Hepatocyte (in vitro differentiated cells): ENCODE data around the gene WNT8B. TPM values are rescaled to one million over a fixed set of nuclear protein-coding genes. Genes with fewer than 3 reads are reported as not detected.

Source experiments
- DNase-seq: peaks from one replicate; pipeline ENCODE4 v3.0.0-alpha.2; 2016; ENCODE audit warnings: low spot score
- H2AFZ ChIP-seq: fragments of 200-600 bp; sonication (generic); 2 replicates; pipeline ENCODE4 v1.6.0; 2016; ENCODE audit warnings: antibody characterized with exemption, mild to moderate bottlenecking
- H3K27ac ChIP-seq: fragments of 200-600 bp; sonication (generic); 2 replicates; pipeline ENCODE4 v1.5.1; 2016; ENCODE audit warnings: mild to moderate bottlenecking
- H3K27me3 ChIP-seq: fragments of 200-600 bp; sonication (generic); 2 replicates; pipeline ENCODE4 v1.6.1; 2016
- H3K36me3 ChIP-seq: fragments of 200-600 bp; sonication (generic); replicated peaks from 2 replicates; pipeline ENCODE4 v1.5.1; 2016; ENCODE audit warnings: low read depth; ENCODE audit not compliant: insufficient read depth
- H3K4me1 ChIP-seq: fragments of 200-600 bp; sonication (generic); 2 replicates; pipeline ENCODE4 v1.5.1; 2016; ENCODE audit warnings: mild to moderate bottlenecking, moderate library complexity; ENCODE audit not compliant: insufficient read depth
- H3K4me2 ChIP-seq: fragments of 200-600 bp; sonication (generic); 2 replicates; pipeline ENCODE4 v1.6.0; 2016
- H3K4me3 ChIP-seq: fragments of 200-600 bp; sonication (generic); 2 replicates; pipeline ENCODE4 v1.5.1; 2016; ENCODE audit warnings: mild to moderate bottlenecking
- H3K79me2 ChIP-seq: fragments of 200-600 bp; sonication (generic); 2 replicates; pipeline ENCODE4 v1.6.0; 2017; ENCODE audit warnings: mild to moderate bottlenecking
- H3K9me2 ChIP-seq: fragments of 200-600 bp; sonication (generic); replicated peaks from 2 replicates; pipeline ENCODE4 v1.6.0; 2017; ENCODE audit warnings: mild to moderate bottlenecking; ENCODE audit not compliant: insufficient read depth
- H3K9me3 ChIP-seq: fragments of 200-600 bp; sonication (generic); 2 replicates; pipeline ENCODE4 v1.5.1; 2016; ENCODE audit warnings: low read depth, mild to moderate bottlenecking
- H4K20me1 ChIP-seq: fragments of 200-600 bp; sonication (generic); 2 replicates; pipeline ENCODE4 v1.6.0; 2016; ENCODE audit warnings: mild to moderate bottlenecking; ENCODE audit not compliant: insufficient read depth, poor library complexity, severe bottlenecking
- CTCF ChIP-seq: fragments of 200-600 bp; sonication (generic); IDR thresholded peaks from 2 replicates; pipeline ENCODE4 v1.5.1; 2016; ENCODE audit warnings: antibody characterized with exemption, mild to moderate bottlenecking; ENCODE audit not compliant: poor library complexity
- EZH2 ChIP-seq: fragments of 200-600 bp; sonication (generic); IDR thresholded peaks from 2 replicates; pipeline ENCODE4 v1.6.1; 2016; ENCODE audit warnings: antibody characterized with exemption, mild to moderate bottlenecking, borderline replicate concordance
- EZH2phosphoT487 ChIP-seq: fragments of 200-600 bp; sonication (generic); IDR thresholded peaks from one replicate; pipeline ENCODE4 v1.6.1; 2018; ENCODE audit warnings: antibody characterized with exemption, mild to moderate bottlenecking, low read depth, moderate library complexity; ENCODE audit not compliant: unreplicated experiment, severe bottlenecking
- WGBS: methylation state at CpG from one replicate; pipeline ENCODE4 v1.1.6; 2016; ENCODE audit warnings: low lambda C conversion rate; ENCODE audit errors: missing lambda C conversion rate; 5-methylcytosine and 5-hydroxymethylcytosine counted together
- polyA plus RNA-seq: library from polyadenylated mRNA; unstranded; fragments of >200 nt; fragmentation: Nextera tagmentation; extraction: Ambion mirVana; gene quantifications from 2 replicates; pipeline ENCODE4 v1.2.1, GENCODE V29; 2016
- total RNA-seq: library from RNA; depleted of rRNA; stranded (reverse); fragments of >200 nt; gene quantifications from 2 replicates; pipeline ENCODE4 v1.2.3, GENCODE V29; 2014

WNT8B gene
- total and polyA plus RNA-seq, 2 experiments from 2014 or later: not detected

- peaks cover 25% of the 10 kb centered on the region for H3K27me3 ChIP-seq
- H3K9me2 ChIP-seq: no peaks in the 10 kb centered on the region
- DNase-seq: no peak
- H3K27ac ChIP-seq: no peak overlapping the region
- WGBS: 58% methylated on average over 10 of the region's 10 CpGs
- H3K79me2 ChIP-seq: no peaks in the 10 kb centered on the region
- H3K36me3 ChIP-seq: no peaks in the 10 kb centered on the region
- H4K20me1 ChIP-seq: no peaks in the 10 kb centered on the region
- H3K4me3 ChIP-seq: no peak overlapping the region
- no peak for TF ChIP-seq EZH2phosphoT487
- no peak for TF ChIP-seq CTCF
- TF ChIP-seq EZH2: no peak
- no peaks in the 10 kb centered on the region for H3K9me3 ChIP-seq
- no peak overlapping the region for H3K4me2 ChIP-seq
- no peak overlapping the region for H2AFZ ChIP-seq
- H3K4me1 ChIP-seq: peaks cover 11% of the 10 kb centered on the region
These were observed 23.1 kb downstream of the WNT8B start for GRCh38 chr10:100485801-100486495.

- DNase-seq: no peak
- Histone ChIP-seq H3K4me3 (no peak overlapping the region), H4K20me1 (no peaks in the 10 kb centered on the region), H3K9me2 (no peaks in the 10 kb centered on the region), H3K27ac (no peak overlapping the region), H3K27me3 (peaks cover 24% of the 10 kb centered on the region), H3K4me2 (no peak overlapping the region), H3K4me1 (peaks cover 5% of the 10 kb centered on the region), H3K79me2 (no peaks in the 10 kb centered on the region), H2AFZ (no peak overlapping the region), H3K36me3 (no peaks in the 10 kb centered on the region), H3K9me3 (no peaks in the 10 kb centered on the region)
- whole genome bisulfite sequencing: 90% methylated on average over 6 of the region's 6 CpGs
- TF ChIP-seq CTCF (no peak), EZH2 (no peak), EZH2phosphoT487 (no peak)
These were observed 24.7 kb downstream of the WNT8B start for GRCh38 chr10:100487529-100487928.

GRCh38 chr10:100489396-100489795 lies 26.6 kb downstream of the WNT8B start:
- no peak for DNase-seq

More at GRCh38 chr10:100489396-100489795, 26.6 kb downstream of the WNT8B start:
- no peak for TF ChIP-seq CTCF
- TF ChIP-seq EZH2phosphoT487: no peak
- no peak for TF ChIP-seq EZH2
- H3K36me3 ChIP-seq: no peaks in the 10 kb centered on the region
- H3K4me2 ChIP-seq: no peak overlapping the region
- H2AFZ ChIP-seq: no peak overlapping the region
- no peaks in the 10 kb centered on the region for H3K9me2 ChIP-seq
- 86% methylated on average over 5 of the region's 5 CpGs for WGBS
- no peak overlapping the region for H3K27ac ChIP-seq
- no peaks in the 10 kb centered on the region for H4K20me1 ChIP-seq
- H3K9me3 ChIP-seq: no peaks in the 10 kb centered on the region
- H3K4me3 ChIP-seq: no peak overlapping the region
- peaks cover 7% of the 10 kb centered on the region for H3K27me3 ChIP-seq
- H3K79me2 ChIP-seq: no peaks in the 10 kb centered on the region
- H3K4me1 ChIP-seq: no peaks in the 10 kb centered on the region
